Measurements from ENCODE around the gene RPS3.

The RPS3 gene

GRCh38 chr11:75432911-75433321 is 33.6 kb downstream of the RPS3 start, which contains the start of gene KLHL35:
Gene KLHL35, minus strand, starts transcription at chr11:75433203. Its CDS starts 2,574 bp downstream, at chr11:75430629.
- H3K4me1 Mint-ChIP-seq (ENCODE audit: low read depth): peaks cover 20% of the 10 kb centered on the region
- H3K9me3 Mint-ChIP-seq (ENCODE audit: low read depth): no peaks in the 10 kb centered on the region
- no peak within 1 kb of the TSS for H3K4me3 Mint-ChIP-seq
- H3K27me3 Mint-ChIP-seq: peaks cover 29% of the 10 kb centered on the region
- no peak within 1 kb of the TSS for H3K27ac Mint-ChIP-seq
- H3K36me3 Mint-ChIP-seq: peaks cover 2% of the 10 kb centered on the region

- H3K4me1 Mint-ChIP-seq (ENCODE audit: low read depth): peaks cover 17% of the 10 kb centered on the region
- H3K9me3 Mint-ChIP-seq (ENCODE audit: low read depth): no peaks in the 10 kb centered on the region
- H3K4me3 Mint-ChIP-seq: no peak overlapping the region
- peaks cover 2% of the 10 kb centered on the region for H3K36me3 Mint-ChIP-seq
- H3K27ac Mint-ChIP-seq: no peak overlapping the region
- peaks cover 29% of the 10 kb centered on the region for H3K27me3 Mint-ChIP-seq
These were observed 34.1 kb downstream of the RPS3 start for GRCh38 chr11:75433443-75433842.

- Mint-ChIP-seq H3K4me3 (no peak overlapping the region), H3K27ac (no peak overlapping the region), H3K4me1 (ENCODE audit: low read depth) (peaks cover 12% of the 10 kb centered on the region), H3K9me3 (ENCODE audit: low read depth) (no peaks in the 10 kb centered on the region), H3K36me3 (peaks cover 2% of the 10 kb centered on the region), H3K27me3 (peaks cover 27% of the 10 kb centered on the region)
These were observed 34.7 kb downstream of the RPS3 start for GRCh38 chr11:75434051-75434450.

GRCh38 chr11:75434886-75435570 is 35.7 kb downstream of the RPS3 start:
- peaks cover 23% of the 10 kb centered on the region for H3K27me3 Mint-ChIP-seq
- H3K9me3 Mint-ChIP-seq (ENCODE audit: low read depth): no peaks in the 10 kb centered on the region
- H3K36me3 Mint-ChIP-seq: no peaks in the 10 kb centered on the region
- no peak overlapping the region for H3K4me3 Mint-ChIP-seq
- H3K27ac Mint-ChIP-seq: no peak overlapping the region
- H3K4me1 Mint-ChIP-seq (ENCODE audit: low read depth): peaks cover 7% of the 10 kb centered on the region

GRCh38 chr11:75435571-75435925 is 36.2 kb downstream of the RPS3 start:
- H3K27ac Mint-ChIP-seq: no peak overlapping the region
- H3K36me3 Mint-ChIP-seq: no peaks in the 10 kb centered on the region
- no peak overlapping the region for H3K4me3 Mint-ChIP-seq
- H3K9me3 Mint-ChIP-seq (ENCODE audit: low read depth): no peaks in the 10 kb centered on the region
- peaks cover 22% of the 10 kb centered on the region for H3K27me3 Mint-ChIP-seq
- H3K4me1 Mint-ChIP-seq (ENCODE audit: low read depth): peaks cover 6% of the 10 kb centered on the region

GRCh38 chr11:75436806-75437205 is 37.5 kb downstream of the RPS3 start:
- Mint-ChIP-seq H3K4me1 (ENCODE audit: low read depth) (no peaks in the 10 kb centered on the region), H3K27me3 (peaks cover 13% of the 10 kb centered on the region), H3K9me3 (ENCODE audit: low read depth) (no peaks in the 10 kb centered on the region), H3K4me3 (no peak overlapping the region), H3K36me3 (no peaks in the 10 kb centered on the region), H3K27ac (no peak overlapping the region)

- H3K4me3 Mint-ChIP-seq: no peak overlapping the region
- H3K9me3 Mint-ChIP-seq (ENCODE audit: low read depth): no peaks in the 10 kb centered on the region
- H3K27ac Mint-ChIP-seq: no peak overlapping the region
- no peaks in the 10 kb centered on the region for H3K36me3 Mint-ChIP-seq
- no peaks in the 10 kb centered on the region for H3K4me1 Mint-ChIP-seq (ENCODE audit: low read depth)
- H3K27me3 Mint-ChIP-seq: peaks cover 3% of the 10 kb centered on the region
These were observed 38.8 kb downstream of the RPS3 start for GRCh38 chr11:75437966-75438659.

GRCh38 chr11:75439026-75439425 is 39.7 kb downstream of the RPS3 start:
- Mint-ChIP-seq H3K4me3 (no peak overlapping the region), H3K27me3 (no peaks in the 10 kb centered on the region), H3K9me3 (ENCODE audit: low read depth) (no peaks in the 10 kb centered on the region), H3K4me1 (ENCODE audit: low read depth) (no peaks in the 10 kb centered on the region), H3K36me3 (no peaks in the 10 kb centered on the region), H3K27ac (no peak overlapping the region)

- Mint-ChIP-seq H3K36me3 (no peaks in the 10 kb centered on the region), H3K4me1 (ENCODE audit: low read depth) (no peaks in the 10 kb centered on the region), H3K9me3 (ENCODE audit: low read depth) (no peaks in the 10 kb centered on the region), H3K4me3 (no peak overlapping the region), H3K27me3 (no peaks in the 10 kb centered on the region), H3K27ac (no peak overlapping the region)
These were observed 40.3 kb downstream of the RPS3 start for GRCh38 chr11:75439495-75440120.

GRCh38 chr11:75440960-75441803 is 41.9 kb downstream of the RPS3 start:
- H3K9me3 Mint-ChIP-seq (ENCODE audit: low read depth): no peaks in the 10 kb centered on the region
- no peaks in the 10 kb centered on the region for H3K27me3 Mint-ChIP-seq
- no peak overlapping the region for H3K4me3 Mint-ChIP-seq
- H3K36me3 Mint-ChIP-seq: no peaks in the 10 kb centered on the region
- no peak overlapping the region for H3K27ac Mint-ChIP-seq
- H3K4me1 Mint-ChIP-seq (ENCODE audit: low read depth): no peaks in the 10 kb centered on the region

- Mint-ChIP-seq H3K9me3 (ENCODE audit: low read depth) (no peaks in the 10 kb centered on the region), H3K27ac (no peak overlapping the region), H3K4me3 (no peak overlapping the region), H3K27me3 (no peaks in the 10 kb centered on the region), H3K36me3 (no peaks in the 10 kb centered on the region), H3K4me1 (ENCODE audit: low read depth) (no peaks in the 10 kb centered on the region)
These were observed 42.5 kb downstream of the RPS3 start for GRCh38 chr11:75441804-75442132.

- Mint-ChIP-seq H3K4me3 (no peak overlapping the region), H3K27ac (no peak overlapping the region), H3K9me3 (ENCODE audit: low read depth) (no peaks in the 10 kb centered on the region), H3K27me3 (no peaks in the 10 kb centered on the region), H3K36me3 (no peaks in the 10 kb centered on the region), H3K4me1 (ENCODE audit: low read depth) (no peaks in the 10 kb centered on the region)
These were observed 43.0 kb downstream of the RPS3 start for GRCh38 chr11:75442161-75442885.

GRCh38 chr11:75443043-75443442 is 43.7 kb downstream of the RPS3 start:
- no peaks in the 10 kb centered on the region for H3K36me3 Mint-ChIP-seq
- H3K4me1 Mint-ChIP-seq (ENCODE audit: low read depth): no peaks in the 10 kb centered on the region
- H3K27me3 Mint-ChIP-seq: no peaks in the 10 kb centered on the region
- H3K9me3 Mint-ChIP-seq (ENCODE audit: low read depth): no peaks in the 10 kb centered on the region
- H3K27ac Mint-ChIP-seq: no peak overlapping the region
- H3K4me3 Mint-ChIP-seq: no peak overlapping the region

- no peak overlapping the region for H3K4me3 Mint-ChIP-seq
- H3K27me3 Mint-ChIP-seq: no peaks in the 10 kb centered on the region
- no peaks in the 10 kb centered on the region for H3K36me3 Mint-ChIP-seq
- H3K27ac Mint-ChIP-seq: no peak overlapping the region
- H3K4me1 Mint-ChIP-seq (ENCODE audit: low read depth): no peaks in the 10 kb centered on the region
- H3K9me3 Mint-ChIP-seq (ENCODE audit: low read depth): no peaks in the 10 kb centered on the region
These were observed 46.1 kb downstream of the RPS3 start for GRCh38 chr11:75445315-75445953.
